ENCODE measurements around the gene C5AR1. TPM values are rescaled to one million over a fixed set of nuclear protein-coding genes. Genes with fewer than 3 reads are reported as not detected.
A peak's percentile ranks its signal among the peaks of the same experiment; 100 is the strongest.

Gene C5AR1
- total and polyA plus RNA-seq, 9 of the 15 experiments (the other 6 are each of a cell fraction or from before 2014, with no cell fraction given) = 0.06 to 1.6 (median 0.28) TPM; not detected in 3

DNA sequence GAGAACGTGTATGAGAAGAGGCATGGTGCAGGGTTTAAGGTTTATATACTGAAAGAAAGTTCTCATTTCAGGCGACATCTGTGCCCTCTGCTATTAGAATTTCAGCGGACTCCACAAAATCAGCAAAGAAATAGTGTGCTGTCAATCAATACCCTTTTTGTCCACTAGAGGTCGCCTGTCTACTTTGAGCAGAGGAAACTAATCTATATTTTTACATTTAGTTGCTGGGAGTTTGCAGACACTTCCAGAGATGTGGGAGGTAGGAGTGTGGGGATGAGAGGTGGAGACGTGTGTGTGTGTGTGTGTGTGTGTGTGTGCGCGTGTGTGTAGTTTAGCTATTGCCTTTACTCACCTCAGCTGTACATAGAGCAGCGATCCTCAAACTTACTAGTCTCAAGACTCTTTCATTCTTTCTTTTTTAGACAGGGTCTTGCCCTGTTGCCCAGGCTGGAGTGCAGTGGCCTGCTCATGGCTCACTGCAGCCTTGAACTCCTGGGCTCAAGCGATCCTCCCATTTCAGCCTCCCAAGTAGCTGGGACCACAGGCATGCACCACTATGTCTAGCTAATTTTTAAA lies 25.2 kb upstream of the C5AR1 start:
- Histone ChIP-seq H3K9me3 (replicated peaks; ENCODE audit: control insufficient read depth, insufficient read depth, low read depth, low read length) (no peaks in the 10 kb centered on the region), H3K4me2 (ENCODE audit: insufficient read depth, low read length) (no peak overlapping the region; the same call in 1 of the 2 replicates), H3K79me2 (ENCODE audit: control insufficient read depth, insufficient read depth, low read length) (no peaks in the 10 kb centered on the region), H4K20me1 (replicated peaks; ENCODE audit: control insufficient read depth, insufficient read depth, low read length) (0 out of 2 replicates have a peak, but pooled peaks cover 4% of the 10 kb centered on the region), H3K4me1 (replicated peaks in 1 of 2; ENCODE audit: control insufficient read depth in 2 of 2, insufficient read depth in 2 of 2, low read length in 2 of 2) (peaks cover 2 to 6% of the 10 kb centered on the region in 2 experiments; a peak in 4 of 5 replicates), H3K9ac (ENCODE audit: insufficient read depth in 1 of 2, low read depth in 2 of 2, low read length in 2 of 2) (no peak overlapping the region), H3K27ac (ENCODE audit: extremely low read depth, low read depth, low read length) (no peak overlapping the region), H2AFZ (ENCODE audit: low read depth, low read length) (no peak overlapping the region), H3K36me3 (ENCODE audit: control insufficient read depth, insufficient read depth, low read length) (peaks cover 5% of the 10 kb centered on the region; the same call in 1 of the 3 replicates), H3K4me3 (no peak overlapping the region), H3K9me1 (ENCODE audit: control insufficient read depth, insufficient read depth, low read length) (no peaks in the 10 kb centered on the region), H3K27me3 (ENCODE audit: control insufficient read depth in 2 of 2, insufficient read depth in 2 of 2, low read length in 2 of 2) (no peaks in the 10 kb centered on the region)
- intact Hi-C loops (cut with micrococcal nuclease) (loop anchor here (2.0 to 5.0 kb wide), 2 partner anchors 106 to 143 kb away; no protein-coding TSS in a partner anchor), in situ Hi-C loops (cut with MboI) (no loop called here)
- POLR2A ChIA-PET = interaction anchor here (0.6 to 3.1 kb wide), 3 partner anchors 9 to 57 kb away, joined by 3 to 13 read pairs (median 4); partner anchors contain the start of gene INAFM1
- DNase-seq (ENCODE audit: extremely low read depth in 1 of 4, low spot score in 3 of 4) (peak; percentile 34 to 79 (median 43)), FAIRE-seq (peak; percentile 84), ATAC-seq (peak; percentile 44; the same call in 2 of the 3 replicates)
- CTCF ChIA-PET (ENCODE audit: low intra/inter-chr PET ratio) = interaction anchor here (0.6 to 1.8 kb wide), 3 partner anchors 79 to 130 kb away, joined by 3 to 8 read pairs (median 4); no protein-coding TSS in a partner anchor
- BruUV-seq (replicated peaks) = no TSS peak
- WGBS (ENCODE audit: insufficient coverage, low coverage, missing lambda C conversion rate) = 27% methylated on average over 8 of the region's 9 CpGs
- TF ChIP-seq NBN (IDR thresholded peaks at IDR 0.05; ENCODE audit: low read depth) (0 out of 2 replicates have a peak, but pooled peaks have one; percentile 19), RAD21 (CRISPR knock-in tag; conservative IDR thresholded peaks at IDR 0.05 in 1 of 2, IDR thresholded peaks at IDR 0.05 in 1 of 2) (peak; percentile 26 to 67), THRAP3 (IDR thresholded peaks at IDR 0.05; ENCODE audit: borderline replicate concordance) (0 out of 2 replicates have a peak, but pooled peaks have one; percentile 40), SUPT5H (IDR thresholded peaks at IDR 0.05) (peak; percentile 11; the same call in 1 of the 2 replicates), RUNX1 (IDR thresholded peaks at IDR 0.05; ENCODE audit: low read depth) (no peak), SIN3A (IDR thresholded peaks at IDR 0.05; ENCODE audit: borderline replicate concordance in 2 of 2, control insufficient read depth in 1 of 2, low read depth in 2 of 2, low read length in 2 of 2) (no peak), HLTF (IDR thresholded peaks at IDR 0.05) (no peak; the same call in 1 of the 2 replicates), MCM2 (IDR thresholded peaks at IDR 0.05; ENCODE audit: low read depth) (no peak), BRD4 (IDR thresholded peaks at IDR 0.05) (no peak), SAP30 (IDR thresholded peaks at IDR 0.05; ENCODE audit: borderline replicate concordance, insufficient read depth, low read depth, low read length, poor library complexity, severe bottlenecking) (no peak), POLR3A (IDR thresholded peaks at IDR 0.05; ENCODE audit: borderline replicate concordance, extremely low read depth, insufficient read depth, insufficient read length) (no peak), ETV6 (IDR thresholded peaks at IDR 0.05; ENCODE audit: borderline replicate concordance in 1 of 2, low read depth in 2 of 2, low read length in 1 of 2) (no peak), ETV6 (CRISPR knock-in tag; IDR thresholded peaks at IDR 0.05; ENCODE audit: borderline replicate concordance) (no peak), MAFF (IDR thresholded peaks at IDR 0.05; ENCODE audit: low read length) (no peak), IRF2 (CRISPR knock-in tag; IDR thresholded peaks at IDR 0.05) (no peak), CHCHD3 (CRISPR knock-in tag; IDR thresholded peaks at IDR 0.05) (no peak), XRCC5 (IDR thresholded peaks at IDR 0.05; ENCODE audit: low read depth, low read length) (no peak), HDAC1 (IDR thresholded peaks at IDR 0.05) (peak in 1 of 2 experiments; percentile 30; a peak in 1 of 4 replicates)
- TF ChIP-seq, protein P1, sequence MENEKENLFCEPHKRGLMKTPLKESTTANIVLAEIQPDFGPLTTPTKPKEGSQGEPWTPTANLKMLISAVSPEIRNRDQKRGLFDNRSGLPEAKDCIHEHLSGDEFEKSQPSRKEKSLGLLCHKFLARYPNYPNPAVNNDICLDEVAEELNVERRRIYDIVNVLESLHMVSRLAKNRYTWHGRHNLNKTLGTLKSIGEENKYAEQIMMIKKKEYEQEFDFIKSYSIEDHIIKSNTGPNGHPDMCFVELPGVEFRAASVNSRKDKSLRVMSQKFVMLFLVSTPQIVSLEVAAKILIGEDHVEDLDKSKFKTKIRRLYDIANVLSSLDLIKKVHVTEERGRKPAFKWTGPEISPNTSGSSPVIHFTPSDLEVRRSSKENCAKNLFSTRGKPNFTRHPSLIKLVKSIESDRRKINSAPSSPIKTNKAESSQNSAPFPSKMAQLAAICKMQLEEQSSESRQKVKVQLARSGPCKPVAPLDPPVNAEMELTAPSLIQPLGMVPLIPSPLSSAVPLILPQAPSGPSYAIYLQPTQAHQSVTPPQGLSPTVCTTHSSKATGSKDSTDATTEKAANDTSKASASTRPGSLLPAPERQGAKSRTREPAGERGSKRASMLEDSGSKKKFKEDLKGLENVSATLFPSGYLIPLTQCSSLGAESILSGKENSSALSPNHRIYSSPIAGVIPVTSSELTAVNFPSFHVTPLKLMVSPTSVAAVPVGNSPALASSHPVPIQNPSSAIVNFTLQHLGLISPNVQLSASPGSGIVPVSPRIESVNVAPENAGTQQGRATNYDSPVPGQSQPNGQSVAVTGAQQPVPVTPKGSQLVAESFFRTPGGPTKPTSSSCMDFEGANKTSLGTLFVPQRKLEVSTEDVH (IDR thresholded peaks at IDR 0.05; ENCODE audit: low read depth, partially characterized antibody) = peak; percentile 54

Data from K562 (cell line).